NCI-H1105 treated with DMSO at 0.1 percent for 48 hours (cell line): ENCODE data around the gene OR6Y1.

Source experiments
- DNase-seq: peaks from one replicate; lab custom pipeline; 2025; lab: John Stamatoyannopoulos, UW

OR6Y1 gene, protein sequence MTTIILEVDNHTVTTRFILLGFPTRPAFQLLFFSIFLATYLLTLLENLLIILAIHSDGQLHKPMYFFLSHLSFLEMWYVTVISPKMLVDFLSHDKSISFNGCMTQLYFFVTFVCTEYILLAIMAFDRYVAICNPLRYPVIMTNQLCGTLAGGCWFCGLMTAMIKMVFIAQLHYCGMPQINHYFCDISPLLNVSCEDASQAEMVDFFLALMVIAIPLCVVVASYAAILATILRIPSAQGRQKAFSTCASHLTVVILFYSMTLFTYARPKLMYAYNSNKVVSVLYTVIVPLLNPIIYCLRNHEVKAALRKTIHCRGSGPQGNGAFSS

GRCh38 chr1:158554352-158554751, at the start of gene OR6Y1:
TSS of gene OR6Y1 (minus strand) at chr1:158554405. CDS start at chr1:158548105, 6,300 bp downstream.
- DNase-seq, result no peak

DNA sequence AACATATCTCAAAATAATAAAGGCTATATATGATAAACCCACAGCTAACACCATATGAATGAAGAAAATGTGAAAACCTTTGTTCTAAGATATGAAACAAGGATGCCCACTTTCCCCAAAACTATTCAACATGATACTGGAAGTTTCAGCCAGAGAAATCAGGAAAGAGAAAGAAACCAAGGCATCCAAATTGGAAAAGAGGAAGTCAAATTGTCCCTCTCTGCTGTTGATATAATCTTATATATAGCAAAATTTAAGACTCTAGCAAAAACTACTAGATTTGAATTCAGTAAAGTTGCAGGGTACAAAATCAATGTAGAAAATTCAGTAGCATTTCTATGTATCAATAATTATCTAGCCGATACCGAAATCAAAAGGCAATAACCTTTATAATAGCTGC, 46.5 kb upstream of the OR6Y1 start:
- DNase-seq, result no peak

- DNase-seq, result no peak
Measured at GRCh38 chr1:158586942-158587341, 32.7 kb upstream of the OR6Y1 start.

GRCh38 chr1:158583962-158584361, 29.8 kb upstream of the OR6Y1 start:
- DNase-seq, result no peak

DNA sequence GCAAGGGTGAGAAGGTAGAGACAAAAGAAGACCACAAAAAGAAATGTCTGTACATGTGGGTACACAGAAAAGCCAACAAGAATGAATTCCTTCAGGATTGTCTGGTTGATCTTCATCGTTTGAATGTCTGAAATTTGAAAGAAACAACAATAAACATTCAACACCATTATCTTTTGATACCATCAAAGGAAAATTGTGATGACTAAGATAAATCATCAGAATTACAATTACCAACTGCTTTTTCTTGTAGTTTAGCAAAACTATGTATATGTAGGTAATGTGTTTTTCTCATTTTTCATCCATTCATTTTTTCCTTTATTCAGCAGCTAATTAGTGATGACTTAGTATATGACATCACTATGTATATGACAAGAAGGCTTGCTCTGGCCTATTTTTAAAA, 25.5 kb upstream of the OR6Y1 start, which contains the start of gene OR10X1:
Gene OR10X1, minus strand, starts transcription at position 167 of the 400 bp plus-strand sequence. Its CDS starts 0 bp downstream, at position 167.
- no peak for DNase-seq

DNA sequence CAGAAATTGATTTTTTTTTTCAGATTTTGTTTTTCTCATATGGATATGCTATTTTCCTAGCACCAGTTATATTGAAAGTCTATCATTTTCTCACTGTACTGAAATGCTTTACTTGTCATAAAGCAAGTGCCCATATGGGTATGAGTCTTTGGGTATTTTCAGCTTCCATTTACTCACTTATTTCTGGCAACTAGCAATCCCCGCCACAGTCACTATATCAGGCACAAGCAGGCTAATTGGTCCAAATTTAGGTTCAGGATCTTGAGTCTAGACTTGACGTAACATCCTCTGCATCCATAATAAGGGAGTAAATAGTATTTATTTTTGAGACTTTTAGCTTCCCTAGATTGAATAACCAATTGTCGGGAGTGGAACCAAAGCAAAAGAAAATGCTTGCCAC, 23.4 kb upstream of the OR6Y1 start:
- no peak for DNase-seq

- no peak for DNase-seq
Measured at GRCh38 chr1:158572226-158572625, 18.0 kb upstream of the OR6Y1 start.

- no peak for DNase-seq
Measured at GRCh38 chr1:158570480-158570879, 16.3 kb upstream of the OR6Y1 start, which contains the start of gene OR6P1. TSS of gene OR6P1 (minus strand) at chr1:158570580. CDS start at chr1:158563604, 6,976 bp downstream.

GRCh38 chr1:158564608-158565007, 10.4 kb upstream of the OR6Y1 start:
- no peak for DNase-seq

DNA sequence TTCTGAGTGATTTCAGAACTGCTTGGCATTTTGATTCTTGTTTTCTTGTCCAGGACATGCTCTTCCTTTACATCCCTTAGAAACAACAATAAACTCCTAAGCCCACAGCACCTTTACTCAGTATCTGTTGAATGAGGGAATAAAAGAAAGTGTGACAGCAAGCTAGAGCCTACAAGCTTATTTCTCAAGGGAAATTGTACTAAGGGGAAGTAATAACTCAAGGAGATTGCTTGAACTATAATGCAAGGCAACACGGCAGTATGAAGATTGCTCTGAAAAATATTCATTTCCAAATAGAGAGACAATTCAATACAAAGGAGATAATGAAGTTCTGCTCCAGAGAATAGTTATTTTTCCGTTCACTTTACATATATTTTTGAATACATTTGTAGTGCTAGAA, 9.6 kb upstream of the OR6Y1 start:
- no peak for DNase-seq

GRCh38 chr1:158559696-158560095, 5.5 kb upstream of the OR6Y1 start:
- no peak for DNase-seq

- no peak for DNase-seq
Measured at GRCh38 chr1:158552296-158552695, 1.9 kb downstream of the OR6Y1 start.

DNA sequence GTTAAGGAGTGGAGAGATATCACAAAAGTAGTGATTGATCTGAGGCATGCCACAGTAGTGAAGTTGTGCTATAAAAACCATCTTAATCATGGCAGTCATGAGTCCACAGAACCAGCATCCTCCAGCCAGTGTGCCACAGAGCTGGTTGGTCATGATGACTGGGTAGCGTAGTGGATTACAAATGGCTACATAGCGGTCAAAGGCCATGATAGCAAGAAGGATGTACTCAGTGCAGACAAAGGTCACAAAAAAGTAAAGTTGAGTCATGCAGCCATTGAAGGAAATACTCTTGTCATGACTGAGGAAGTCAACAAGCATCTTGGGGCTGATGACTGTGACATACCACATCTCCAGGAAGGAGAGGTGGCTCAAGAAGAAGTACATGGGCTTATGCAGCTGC, 6.7 kb downstream of the OR6Y1 start:
- DNase-seq, result no peak

GRCh38 chr1:158537609-158538008, 16.6 kb downstream of the OR6Y1 start:
- DNase-seq, result no peak

- no peak for DNase-seq
Measured at GRCh38 chr1:158534496-158534895, 19.7 kb downstream of the OR6Y1 start.

DNA sequence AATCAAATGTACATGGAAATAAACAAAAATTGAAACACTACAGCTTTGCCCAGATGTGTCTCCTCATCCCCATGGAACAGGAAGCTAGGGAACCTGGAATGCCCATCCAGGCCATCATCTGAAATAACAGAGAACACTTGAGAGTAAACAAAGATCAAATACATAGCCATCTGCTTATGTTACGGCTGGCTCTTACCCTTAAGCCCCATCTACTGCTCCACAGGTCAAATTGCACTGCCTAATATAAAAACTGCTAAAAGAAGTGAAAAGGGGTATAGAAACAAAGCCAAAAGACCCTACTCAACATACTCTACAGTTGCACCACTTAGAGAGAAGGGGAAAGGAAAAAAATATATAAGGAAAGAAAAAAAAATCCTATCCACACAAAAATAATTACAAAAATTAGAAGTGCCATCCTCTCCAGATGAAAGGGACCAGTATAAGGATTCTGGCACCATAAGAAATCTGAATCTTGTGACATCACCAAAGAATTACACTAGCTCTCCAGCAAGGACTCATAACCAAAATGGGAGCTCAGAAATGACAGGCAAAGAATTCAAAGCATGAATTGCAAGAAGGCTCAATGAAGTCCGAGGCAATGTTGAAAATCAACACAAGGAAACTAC, 26.9 kb downstream of the OR6Y1 start:
- peak; percentile 19 for DNase-seq

- DNase-seq, result no peak
Measured at GRCh38 chr1:158521666-158522058, 32.5 kb downstream of the OR6Y1 start.

DNA sequence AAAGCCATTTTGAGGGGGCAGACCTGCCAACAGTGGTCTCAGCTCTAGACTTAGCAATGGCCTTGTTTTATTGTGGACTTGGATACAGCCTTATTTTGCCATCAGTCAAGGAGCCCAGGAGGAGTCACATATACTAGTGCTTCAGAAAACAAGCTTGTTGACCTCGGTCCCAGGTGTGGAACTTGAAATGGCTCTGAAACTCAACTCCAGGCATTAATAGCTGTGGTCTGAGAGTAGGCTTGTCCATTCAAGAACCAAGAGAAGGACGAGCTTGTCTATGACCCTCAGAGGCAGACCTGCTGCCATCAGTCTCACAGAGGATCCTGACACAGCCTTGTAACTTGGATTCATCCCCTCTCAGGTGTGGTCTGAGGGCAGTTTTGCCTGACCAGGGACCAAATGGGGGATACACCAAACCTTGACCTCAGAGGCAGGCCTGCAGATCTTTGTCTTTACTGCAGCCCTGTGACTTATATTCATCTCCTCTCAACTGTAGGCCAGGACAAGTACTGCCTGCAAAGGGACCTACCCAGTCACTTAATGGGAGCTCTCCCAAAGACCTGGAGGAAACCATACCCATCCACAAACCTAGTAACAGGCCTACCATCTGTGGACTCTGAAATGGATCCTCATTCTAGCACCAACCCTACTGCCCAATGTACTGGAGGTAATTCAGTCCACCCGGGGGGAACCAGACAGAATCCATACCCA, 33.1 kb downstream of the OR6Y1 start:
- DNase-seq, result no peak

DNA sequence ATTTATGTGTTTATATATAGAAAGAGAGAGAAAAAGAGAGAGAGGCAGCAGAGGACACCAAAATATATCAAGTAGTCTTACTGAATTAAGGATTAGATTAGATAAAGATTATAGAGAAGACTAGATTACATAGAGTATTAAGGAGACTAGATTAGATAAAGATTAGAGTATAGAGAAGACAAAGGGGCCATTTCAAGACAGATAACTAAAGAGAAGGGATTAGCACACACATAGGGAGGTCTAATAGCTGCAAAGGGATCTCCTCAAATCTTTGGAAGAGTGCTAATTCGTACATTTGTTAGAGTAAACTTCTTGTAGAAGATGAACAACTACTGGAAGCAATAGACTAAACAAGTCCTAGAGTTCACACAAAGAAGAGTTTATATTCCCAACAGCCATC, 34.2 kb downstream of the OR6Y1 start:
- no peak for DNase-seq

DNA sequence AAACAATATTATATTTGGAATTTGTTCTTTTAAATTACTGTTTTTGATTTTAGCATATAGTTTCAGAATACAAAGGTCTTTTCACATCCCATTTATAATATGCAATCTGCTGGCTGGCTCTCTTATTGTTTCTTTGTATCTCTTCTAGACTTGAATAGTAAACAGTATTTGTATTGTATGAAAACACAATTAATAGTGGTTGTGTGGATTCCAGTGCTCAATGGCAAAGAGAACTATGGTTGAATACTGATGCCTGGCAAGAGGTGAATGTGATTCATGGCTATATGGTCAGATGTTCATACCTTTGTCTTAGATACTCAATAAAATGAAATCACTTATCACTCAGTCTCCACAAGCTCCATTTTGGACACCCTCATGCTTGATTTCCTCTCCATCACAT, 37.2 kb downstream of the OR6Y1 start:
- no peak for DNase-seq

- peak; percentile 93 for DNase-seq
Measured at GRCh38 chr1:158509471-158510156, 44.6 kb downstream of the OR6Y1 start.

- DNase-seq, result no peak
Measured at GRCh38 chr1:158507511-158507910, 46.7 kb downstream of the OR6Y1 start.
